GM10248 (cell line): Measurements from ENCODE around the gene NAA60.

Experiments used
- CTCF ChIA-PET: fragments of 300-600 bp; sonication (Branson Sonifier 250); formaldehyde crosslinking; extraction: SDS; loops from one replicate; lab custom pipeline; 2021; ENCODE audit warnings: antibody characterized with exemption; lab: Yijun Ruan, JAX
- POLR2A ChIA-PET: fragments of 350-650 bp; sonication (Branson Sonifier 250); formaldehyde crosslinking; extraction: SDS; loops from one replicate; lab custom pipeline; 2020; ENCODE audit warnings: antibody characterized with exemption; lab: Yijun Ruan, JAX
- DNase-seq: peaks from one replicate; pipeline ENCODE4 v3.0.0; 2012; ENCODE audit errors: extremely low spot score
- CTCF ChIP-seq: IDR thresholded peaks from 2 replicates; pipeline ENCODE4 v1.5.1; 2012; ENCODE audit warnings: mild to moderate bottlenecking, low read depth; ENCODE audit errors: extremely low read depth, missing control alignments, control extremely low read depth

The NAA60 gene

GRCh38 chr16:3454631-3455147 lies 11.2 kb downstream of the NAA60 start:
- no peak for TF ChIP-seq CTCF
- DNase-seq, result no peak
- CTCF ChIA-PET, result interaction anchor here (1.0 to 1.9 kb wide), 2 partner anchors 11 to 171 kb away, joined by 3 to 6 read pairs; partner anchors contain the start of genes NAA60 and ZNF597
- POLR2A ChIA-PET, result no interaction called here

GRCh38 chr16:3457434-3458252 lies 14.2 kb downstream of the NAA60 start:
- POLR2A ChIA-PET, result interaction anchor here (0.5 to 1.2 kb wide), 2 partner anchors 14 to 15 kb away, joined by 3 to 13 read pairs; partner anchors contain the start of genes NAA60 and ZNF597

GRCh38 chr16:3458278-3458851 lies 14.9 kb downstream of the NAA60 start:
- DNase-seq, result no peak
- CTCF ChIA-PET, result no interaction called here
- POLR2A ChIA-PET, result no interaction called here
- no peak for TF ChIP-seq CTCF

More at GRCh38 chr16:3457434-3458252, 14.2 kb downstream of the NAA60 start:
- DNase-seq, result peak; percentile 99
- peak; percentile 60 for TF ChIP-seq CTCF
- CTCF ChIA-PET, result interaction anchor here (1.0 to 1.8 kb wide), 5 partner anchors 10 to 161 kb away, joined by 3 to 5 read pairs (median 4); partner anchors contain the start of genes NAA60, ZNF174, ZNF597 and ZSCAN32

GRCh38 chr16:3458852-3459361 lies 15.4 kb downstream of the NAA60 start:
- no peak for TF ChIP-seq CTCF
- CTCF ChIA-PET, result no interaction called here
- POLR2A ChIA-PET, result no interaction called here
- peak; percentile 62 for DNase-seq

- no peak for DNase-seq
- ChIA-PET POLR2A (no interaction called here), CTCF (no interaction called here)
- TF ChIP-seq CTCF, result no peak
These were observed 16.1 kb downstream of the NAA60 start for GRCh38 chr16:3459401-3460090.

GRCh38 chr16:3460121-3460520 lies 16.6 kb downstream of the NAA60 start:
- DNase-seq, result no peak
- POLR2A ChIA-PET, result no interaction called here
- CTCF ChIA-PET, result no interaction called here
- TF ChIP-seq CTCF, result no peak
